Lower leg skin (tissue), 3 donors: ENCODE data around the gene RNF13.

Experiments used
- CTCF ChIP-seq, 3 donors: fragments of 450-650 bp; IDR thresholded peaks; one replicate each; pipeline ENCODE4 v1.5.1; 2016; ENCODE audit warnings: antibody characterized with exemption in 3 of 3, mild to moderate bottlenecking in 3 of 3, moderate library complexity in 2 of 3
- POLR2A ChIP-seq, 2 donors: fragments of 450-650 bp; IDR thresholded peaks; one replicate each; pipeline ENCODE4 v1.6.1; 2016 to 2017; ENCODE audit warnings: antibody characterized with exemption in 2 of 2, mild to moderate bottlenecking in 1 of 2, moderate library complexity in 1 of 2

GRCh38 chr3:149872589-149872988 lies 59.6 kb downstream of the RNF13 start:
- no peak for TF ChIP-seq CTCF (IDR thresholded peaks at IDR 0.05)
- no peak for TF ChIP-seq POLR2A (IDR thresholded peaks at IDR 0.05)
